GM19397 (cell line): Measurements from ENCODE around the gene CDK17.
"Not testable (repeated sequence)": the region's sequence is repeated elsewhere in the genome, so short reads cannot be mapped to it uniquely, and the experiment has no call there.

ENCODE experiments used
- ATAC-seq: cut with Tn5 transposase; IDR thresholded peaks from one replicate; pipeline ENCODE4 v1.9.1; 2021; ENCODE audit warnings: mild to moderate bottlenecking, moderate library complexity; ENCODE audit not compliant: unreplicated experiment

The CDK17 gene

GRCh38 chr12:96419576-96420276, 19.5 kb upstream of the CDK17 start:
- peak; percentile 62 for ATAC-seq

GRCh38 chr12:96417688-96418087, 17.4 kb upstream of the CDK17 start:
- ATAC-seq: not testable (repeated sequence)

- no peak for ATAC-seq
These were observed 16.0 kb upstream of the CDK17 start for GRCh38 chr12:96416033-96416799.

GRCh38 chr12:96414637-96415036, 14.4 kb upstream of the CDK17 start:
- no peak for ATAC-seq

- ATAC-seq: no peak
These were observed 12.2 kb upstream of the CDK17 start for GRCh38 chr12:96412431-96412830.

GRCh38 chr12:96409731-96410130, 9.5 kb upstream of the CDK17 start:
- ATAC-seq: no peak

GRCh38 chr12:96408993-96409392, 8.8 kb upstream of the CDK17 start:
- no peak for ATAC-seq

- peak; percentile 91 for ATAC-seq
These were observed 7.3 kb upstream of the CDK17 start for GRCh38 chr12:96407429-96408097.

GRCh38 chr12:96404696-96405095, 4.5 kb upstream of the CDK17 start:
- ATAC-seq: no peak

- ATAC-seq: no peak
These were observed 3.6 kb upstream of the CDK17 start for GRCh38 chr12:96403870-96404269.

- ATAC-seq: not testable (repeated sequence)
These were observed 2.3 kb upstream of the CDK17 start for GRCh38 chr12:96402522-96402921.

GRCh38 chr12:96402061-96402460, 1.8 kb upstream of the CDK17 start:
- no peak for ATAC-seq

- no peak for ATAC-seq
These were observed 1.0 kb upstream of the CDK17 start for GRCh38 chr12:96401076-96401871.

- ATAC-seq: peak; percentile 1
These were observed 414 bp upstream of the CDK17 start for GRCh38 chr12:96400631-96401075.

- ATAC-seq: peak; percentile 39
These were observed 920 bp downstream of the CDK17 start for GRCh38 chr12:96399120-96399918.

- ATAC-seq: no peak
These were observed 1.7 kb downstream of the CDK17 start for GRCh38 chr12:96398424-96399119.

- ATAC-seq: no peak
These were observed 2.3 kb downstream of the CDK17 start for GRCh38 chr12:96397756-96398423.

- no peak for ATAC-seq
These were observed 3.3 kb downstream of the CDK17 start for GRCh38 chr12:96396914-96397313.

- no peak for ATAC-seq
These were observed 4.0 kb downstream of the CDK17 start for GRCh38 chr12:96396209-96396608.
